CD4-positive, alpha-beta T cell (primary cell): Measurements from ENCODE around the gene CEP350. TPM values are rescaled to one million over a fixed set of nuclear protein-coding genes. Genes with fewer than 3 reads are reported as not detected.

Source experiments
- ATAC-seq: fragments of 200-7000 bp; cut with Tn5 transposase; one replicate; pipeline ENCODE4 v1.10.0; 2022; ENCODE audit warnings: mild to moderate bottlenecking; ENCODE audit not compliant: poor library complexity
- CTCF ChIA-PET: fragments of 350-600 bp; sonication (Branson Sonifier 250); formaldehyde crosslinking; loops from one replicate; lab custom pipeline; 2021; ENCODE audit warnings: antibody characterized with exemption, inconsistent platforms; lab: Charles Lee
- POLR2A ChIA-PET: fragments of 350-600 bp; sonication (Branson Sonifier 250); formaldehyde crosslinking; loops from one replicate; lab custom pipeline; 2021; ENCODE audit warnings: antibody characterized with exemption, inconsistent platforms; lab: Charles Lee
- DNase-seq, 14 experiments: peaks; one replicate each; pipeline ENCODE4 v3.0.0-alpha.2; 2013 to 2020; ENCODE audit warnings: mixed read lengths in 2 of 14
- H3K27ac ChIP-seq, 2 donors: one replicate each; pipeline versions ENCODE4 v1.5.1 to v1.7.0; 2013; ENCODE audit warnings: low read length in 2 of 2, low read depth in 1 of 2, mild to moderate bottlenecking in 1 of 2
- H3K27me3 ChIP-seq, 2 experiments: 1 replicate in 1 of 2; 2 replicates in 1 of 2; pipeline versions ENCODE4 v1.6.1 to v1.7.0; 2013; ENCODE audit warnings: low read length in 2 of 2, control low read depth in 1 of 2, mild to moderate bottlenecking in 1 of 2, moderate library complexity in 1 of 2; ENCODE audit not compliant: insufficient read depth in 2 of 2, control insufficient read depth in 1 of 2
- H3K36me3 ChIP-seq: one replicate; pipeline ENCODE4 v1.6.1; 2013; ENCODE audit warnings: low read length, control low read depth; ENCODE audit not compliant: insufficient read depth
- H3K4me1 ChIP-seq: one replicate; pipeline ENCODE4 v1.6.1; 2013; ENCODE audit warnings: low read length, control low read depth; ENCODE audit not compliant: insufficient read depth
- H3K4me3 ChIP-seq: one replicate; pipeline ENCODE4 v1.5.1; 2013; ENCODE audit warnings: mild to moderate bottlenecking, low read length, moderate library complexity
- H3K9me3 ChIP-seq, 2 experiments: 1 replicate in 1 of 2; 2 replicates in 1 of 2; pipeline versions ENCODE4 v1.6.1 to v1.7.0; 2013; ENCODE audit warnings: low read length in 2 of 2, mild to moderate bottlenecking in 2 of 2, control low read depth in 1 of 2, moderate library complexity in 1 of 2; ENCODE audit not compliant: control insufficient read depth in 1 of 2, insufficient read depth in 1 of 2
- H3K27ac Mint-ChIP-seq: one replicate; pipeline ENCODE4 v1.8.0; 2020; ENCODE audit warnings: mixed read lengths
- H3K27me3 Mint-ChIP-seq: one replicate; pipeline ENCODE4 v1.8.0; 2021; ENCODE audit warnings: mixed read lengths
- H3K36me3 Mint-ChIP-seq: one replicate; pipeline ENCODE4 v1.8.0; 2021; ENCODE audit warnings: low read depth, mixed read lengths
- H3K4me1 Mint-ChIP-seq: one replicate; pipeline ENCODE4 v1.8.0; 2021; ENCODE audit warnings: low read depth, mixed read lengths
- H3K4me3 Mint-ChIP-seq: one replicate; pipeline ENCODE4 v1.8.0; 2020; ENCODE audit warnings: mild to moderate bottlenecking, mixed read lengths
- H3K9me3 Mint-ChIP-seq: one replicate; pipeline ENCODE4 v1.8.0; 2020; ENCODE audit warnings: mixed read lengths
- intact Hi-C, 2 experiments: fragments of 100-400 bp; cut with DNase I in 1 of 2; cut with micrococcal nuclease in 1 of 2; formaldehyde crosslinking; loops; one replicate each; pipeline versions ENCODE4 v1.15.1 to v1.9.0; 2023 to 2025; cut with DNase I, micrococcal nuclease
- total RNA-seq, 174 experiments: library from RNA in 2 of 174; stranded (reverse) in 2 of 174; gene quantifications; one replicate each; pipeline ENCODE4 v1.2.3 and lab custom pipeline; 2021 to 2026
- TF ChIP-seq, protein P1 (sequence below): fragments of 200-600 bp; IDR thresholded peaks from one replicate; pipeline ENCODE4 v1.8.0; 2022; ENCODE audit warnings: antibody characterized with exemption, mild to moderate bottlenecking

CEP350 gene
- total RNA-seq, 2 experiments from 2014 or later = 45.5 to 51.4 TPM

DNA sequence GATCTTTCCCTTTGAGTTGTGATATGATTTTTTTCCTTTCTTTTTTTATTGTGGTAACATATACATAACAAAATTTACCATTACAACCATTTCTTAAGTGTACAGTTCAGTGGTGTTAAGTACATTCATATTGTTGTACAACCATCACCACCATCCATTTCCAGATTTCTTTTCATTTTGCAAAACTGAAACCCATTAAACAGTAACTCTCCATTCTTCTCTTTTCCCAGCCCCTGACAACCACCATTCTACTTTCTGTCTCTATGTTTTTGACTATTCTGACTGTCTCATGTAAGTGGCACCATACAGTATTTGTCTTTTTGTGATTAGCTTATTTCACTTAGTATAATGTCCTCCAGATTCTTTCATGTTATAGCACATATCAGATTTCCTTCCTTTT lies 30.3 kb downstream of the CEP350 start:
- H3K27me3 ChIP-seq = no peaks in the 10 kb centered on the region
- Mint-ChIP-seq H3K9me3 (no peaks in the 10 kb centered on the region), H3K27me3 (no peaks in the 10 kb centered on the region), H3K4me3 (no peak overlapping the region), H3K4me1 (peaks cover 33% of the 10 kb centered on the region), H3K36me3 (peaks cover 31% of the 10 kb centered on the region), H3K27ac (no peak overlapping the region)
- DNase-seq = no peak
- peaks cover 12% of the 10 kb centered on the region for H3K36me3 ChIP-seq
- intact Hi-C loops = no loop called here
- H3K27ac ChIP-seq = no peak overlapping the region
- no peaks in the 10 kb centered on the region for H3K9me3 ChIP-seq
- no peak overlapping the region for H3K4me3 ChIP-seq
- TF ChIP-seq, protein P1, sequence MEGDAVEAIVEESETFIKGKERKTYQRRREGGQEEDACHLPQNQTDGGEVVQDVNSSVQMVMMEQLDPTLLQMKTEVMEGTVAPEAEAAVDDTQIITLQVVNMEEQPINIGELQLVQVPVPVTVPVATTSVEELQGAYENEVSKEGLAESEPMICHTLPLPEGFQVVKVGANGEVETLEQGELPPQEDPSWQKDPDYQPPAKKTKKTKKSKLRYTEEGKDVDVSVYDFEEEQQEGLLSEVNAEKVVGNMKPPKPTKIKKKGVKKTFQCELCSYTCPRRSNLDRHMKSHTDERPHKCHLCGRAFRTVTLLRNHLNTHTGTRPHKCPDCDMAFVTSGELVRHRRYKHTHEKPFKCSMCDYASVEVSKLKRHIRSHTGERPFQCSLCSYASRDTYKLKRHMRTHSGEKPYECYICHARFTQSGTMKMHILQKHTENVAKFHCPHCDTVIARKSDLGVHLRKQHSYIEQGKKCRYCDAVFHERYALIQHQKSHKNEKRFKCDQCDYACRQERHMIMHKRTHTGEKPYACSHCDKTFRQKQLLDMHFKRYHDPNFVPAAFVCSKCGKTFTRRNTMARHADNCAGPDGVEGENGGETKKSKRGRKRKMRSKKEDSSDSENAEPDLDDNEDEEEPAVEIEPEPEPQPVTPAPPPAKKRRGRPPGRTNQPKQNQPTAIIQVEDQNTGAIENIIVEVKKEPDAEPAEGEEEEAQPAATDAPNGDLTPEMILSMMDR = no peak
- ChIA-PET CTCF (no interaction called here), POLR2A (no interaction called here)
- no peak for ATAC-seq
- H3K4me1 ChIP-seq = no peaks in the 10 kb centered on the region

DNA sequence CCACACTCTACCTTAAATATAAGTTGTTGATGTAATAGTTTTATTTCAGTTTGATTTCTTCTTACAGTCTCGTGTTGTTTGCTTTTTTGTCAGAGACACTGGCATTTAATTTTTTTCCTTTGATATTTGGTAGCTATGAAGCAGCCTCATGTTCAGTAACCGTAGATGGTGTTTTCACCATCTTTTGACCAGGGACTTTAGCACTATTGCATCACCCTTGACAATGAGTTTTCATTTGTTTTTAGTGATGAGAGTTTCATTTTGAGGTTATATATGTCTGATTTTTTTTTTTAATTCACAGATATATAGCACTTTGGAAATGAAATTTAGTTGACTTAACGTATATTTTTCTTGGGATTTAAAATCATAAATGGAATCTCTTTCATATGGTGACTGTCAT lies 36.2 kb downstream of the CEP350 start:
- ChIA-PET CTCF (interaction anchor here (0.5 kb wide), 1 partner anchor 26 kb away, joined by 3 read pairs; no protein-coding TSS in a partner anchor), POLR2A (no interaction called here)
- no peak overlapping the region for H3K4me3 ChIP-seq
- Mint-ChIP-seq H3K9me3 (no peaks in the 10 kb centered on the region), H3K4me3 (no peak overlapping the region), H3K27ac (no peak overlapping the region), H3K36me3 (peaks cover 77% of the 10 kb centered on the region), H3K27me3 (no peaks in the 10 kb centered on the region), H3K4me1 (no peaks in the 10 kb centered on the region)
- intact Hi-C loops = no loop called here
- no peaks in the 10 kb centered on the region for H3K27me3 ChIP-seq
- ATAC-seq (no peak), DNase-seq (no peak)
- peaks cover 33% of the 10 kb centered on the region for H3K36me3 ChIP-seq
- TF ChIP-seq, protein P1 = no peak
- no peaks in the 10 kb centered on the region for H3K9me3 ChIP-seq
- no peak overlapping the region for H3K27ac ChIP-seq
- no peaks in the 10 kb centered on the region for H3K4me1 ChIP-seq

DNA sequence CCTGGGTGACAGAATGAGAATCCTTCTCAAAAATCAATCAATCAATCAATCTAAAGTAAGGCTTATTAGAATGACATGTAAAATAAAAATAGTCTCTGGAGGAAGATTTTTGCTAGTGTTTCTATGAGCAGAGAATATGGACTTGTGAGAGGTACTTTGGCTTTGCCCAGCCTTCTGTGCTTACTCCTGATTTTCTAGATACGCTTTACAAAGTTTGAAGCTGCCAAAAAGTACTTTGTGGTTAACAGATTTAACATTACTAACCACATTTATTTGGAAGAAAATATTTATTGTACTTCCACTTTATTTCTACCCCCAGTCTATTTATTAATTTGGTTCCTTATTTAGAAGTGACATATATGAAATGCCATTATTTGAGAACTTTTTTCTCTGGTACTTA lies 41.0 kb downstream of the CEP350 start:
- Mint-ChIP-seq H3K4me1 (no peaks in the 10 kb centered on the region), H3K27ac (no peak overlapping the region), H3K27me3 (no peaks in the 10 kb centered on the region), H3K9me3 (no peaks in the 10 kb centered on the region), H3K36me3 (peaks cover 78% of the 10 kb centered on the region), H3K4me3 (no peak overlapping the region)
- no peak overlapping the region for H3K27ac ChIP-seq
- intact Hi-C loops = no loop called here
- no peak overlapping the region for H3K4me3 ChIP-seq
- DNase-seq (no peak), ATAC-seq (no peak)
- no peaks in the 10 kb centered on the region for H3K9me3 ChIP-seq
- H3K27me3 ChIP-seq = no peaks in the 10 kb centered on the region
- peaks cover 40% of the 10 kb centered on the region for H3K36me3 ChIP-seq
- H3K4me1 ChIP-seq = no peaks in the 10 kb centered on the region
- ChIA-PET CTCF (interaction anchor here (0.6 to 1.0 kb wide), 2 partner anchors 13 to 745 kb away, joined by 3 read pairs; no protein-coding TSS in a partner anchor), POLR2A (no interaction called here)
- TF ChIP-seq, protein P1 = no peak
